BE2C (cell line): ENCODE measurements around the gene TMEM53.
"Not testable (repeated sequence)": the region's sequence is repeated elsewhere in the genome, so short reads cannot be mapped to it uniquely, and the experiment has no call there.

Experiments
- DNase-seq: peaks from one replicate; pipeline ENCODE4 v3.0.0-alpha.2; 2020
- H3K27me3 ChIP-seq: fragments of 250-450 bp; sonication (Bioruptor Pico); 2 replicates; pipeline ENCODE4 v1.5.1; 2020; ENCODE audit warnings: mild to moderate bottlenecking
- H3K36me3 ChIP-seq: fragments of 250-450 bp; sonication (Bioruptor Pico); 2 replicates; pipeline ENCODE4 v1.5.1; 2020; ENCODE audit warnings: mild to moderate bottlenecking
- H3K4me1 ChIP-seq: fragments of 250-450 bp; sonication (Bioruptor Pico); 2 replicates; pipeline ENCODE4 v1.5.1; 2020
- H3K4me3 ChIP-seq: 2 replicates; pipeline ENCODE4 v1.5.1; 2011; ENCODE audit warnings: low read depth, low read length
- H3K9me3 ChIP-seq: fragments of 250-450 bp; sonication (Bioruptor Pico); 2 replicates; pipeline ENCODE4 v1.5.1; 2020
- CTCF ChIP-seq: IDR thresholded peaks from 2 replicates; pipeline ENCODE4 v1.5.1; 2012; ENCODE audit warnings: mild to moderate bottlenecking, low read depth, low read length

Gene TMEM53

GRCh38 chr1:44672961-44673674 is 1.2 kb downstream of the TMEM53 start:
- no peak for TF ChIP-seq CTCF
- H3K4me1 ChIP-seq, result no peaks in the 10 kb centered on the region
- no peaks in the 10 kb centered on the region for H3K9me3 ChIP-seq
- H3K36me3 ChIP-seq, result no peaks in the 10 kb centered on the region
- peak overlapping the region; percentile 59 for H3K4me3 ChIP-seq
- H3K27me3 ChIP-seq, result no peaks in the 10 kb centered on the region
- DNase-seq, result no peak

- H3K4me1 ChIP-seq, result no peaks in the 10 kb centered on the region
- H3K36me3 ChIP-seq, result no peaks in the 10 kb centered on the region
- no peak overlapping the region for H3K4me3 ChIP-seq
- H3K9me3 ChIP-seq, result no peaks in the 10 kb centered on the region
- no peak for DNase-seq
- TF ChIP-seq CTCF, result no peak
- H3K27me3 ChIP-seq, result no peaks in the 10 kb centered on the region
Measured at GRCh38 chr1:44672254-44672955, 1.9 kb downstream of the TMEM53 start.

GRCh38 chr1:44670751-44671640 is 3.3 kb downstream of the TMEM53 start:
- DNase-seq, result no peak
- Histone ChIP-seq H3K36me3 (no peaks in the 10 kb centered on the region), H3K9me3 (no peaks in the 10 kb centered on the region), H3K4me3 (no peak overlapping the region), H3K27me3 (no peaks in the 10 kb centered on the region), H3K4me1 (no peaks in the 10 kb centered on the region)
- no peak for TF ChIP-seq CTCF

- not testable (repeated sequence) for H3K4me3 ChIP-seq, H3K36me3 ChIP-seq, H3K9me3 ChIP-seq, H3K27me3 ChIP-seq, DNase-seq, H3K4me1 ChIP-seq
Measured at GRCh38 chr1:44666719-44667118, 7.6 kb downstream of the TMEM53 start.

- no peak overlapping the region for H3K4me3 ChIP-seq
- TF ChIP-seq CTCF, result no peak
- no peaks in the 10 kb centered on the region for H3K4me1 ChIP-seq
- no peaks in the 10 kb centered on the region for H3K9me3 ChIP-seq
- DNase-seq, result no peak
- H3K27me3 ChIP-seq, result no peaks in the 10 kb centered on the region
- no peaks in the 10 kb centered on the region for H3K36me3 ChIP-seq
Measured at GRCh38 chr1:44664730-44665370, 9.4 kb downstream of the TMEM53 start.

GRCh38 chr1:44663417-44663816 is 10.9 kb downstream of the TMEM53 start:
- Histone ChIP-seq H3K4me3 (no peak overlapping the region), H3K27me3 (no peaks in the 10 kb centered on the region), H3K4me1 (no peaks in the 10 kb centered on the region), H3K36me3 (no peaks in the 10 kb centered on the region), H3K9me3 (no peaks in the 10 kb centered on the region)
- no peak for TF ChIP-seq CTCF
- no peak for DNase-seq
